Measurements from ENCODE around the gene CDH5. TPM values are rescaled to one million over a fixed set of nuclear protein-coding genes. Genes with fewer than 3 reads are reported as not detected.

CDH5 gene
- total and polyA plus RNA-seq, 4 donors, result 5.5 to 21.9 (median 17.5) TPM

- H3K36me3 ChIP-seq (ENCODE audit: control insufficient read depth in 4 of 4, insufficient read depth in 3 of 4, low read depth in 1 of 4, low read length in 3 of 4), result no peaks in the 10 kb centered on the region
- H3K27ac ChIP-seq (ENCODE audit: low read depth in 1 of 2, low read length in 2 of 2), result no peak overlapping the region
- 65% methylated on average over 9 of the region's 9 CpGs for WGBS
- peaks cover 0 to 6% (median under 1%) of the 10 kb centered on the region in 4 donors for H3K9me3 ChIP-seq (ENCODE audit: control insufficient read depth in 4 of 4, low read length in 3 of 4)
- H3K9ac ChIP-seq (ENCODE audit: low read depth in 1 of 2, low read length in 2 of 2), result no peak overlapping the region
- TF ChIP-seq ATF3 (IDR thresholded peaks at IDR 0.05) (no peak), RAD21 (IDR thresholded peaks at IDR 0.05) (peak in 1 of 2 donors; percentile 16), FOXA1 (IDR thresholded peaks at IDR 0.05) (no peak), HNF4A (conservative IDR thresholded peaks at IDR 0.05) (no peak), FOXA2 (IDR thresholded peaks at IDR 0.05) (no peak)
- TF ChIP-seq, protein P1, sequence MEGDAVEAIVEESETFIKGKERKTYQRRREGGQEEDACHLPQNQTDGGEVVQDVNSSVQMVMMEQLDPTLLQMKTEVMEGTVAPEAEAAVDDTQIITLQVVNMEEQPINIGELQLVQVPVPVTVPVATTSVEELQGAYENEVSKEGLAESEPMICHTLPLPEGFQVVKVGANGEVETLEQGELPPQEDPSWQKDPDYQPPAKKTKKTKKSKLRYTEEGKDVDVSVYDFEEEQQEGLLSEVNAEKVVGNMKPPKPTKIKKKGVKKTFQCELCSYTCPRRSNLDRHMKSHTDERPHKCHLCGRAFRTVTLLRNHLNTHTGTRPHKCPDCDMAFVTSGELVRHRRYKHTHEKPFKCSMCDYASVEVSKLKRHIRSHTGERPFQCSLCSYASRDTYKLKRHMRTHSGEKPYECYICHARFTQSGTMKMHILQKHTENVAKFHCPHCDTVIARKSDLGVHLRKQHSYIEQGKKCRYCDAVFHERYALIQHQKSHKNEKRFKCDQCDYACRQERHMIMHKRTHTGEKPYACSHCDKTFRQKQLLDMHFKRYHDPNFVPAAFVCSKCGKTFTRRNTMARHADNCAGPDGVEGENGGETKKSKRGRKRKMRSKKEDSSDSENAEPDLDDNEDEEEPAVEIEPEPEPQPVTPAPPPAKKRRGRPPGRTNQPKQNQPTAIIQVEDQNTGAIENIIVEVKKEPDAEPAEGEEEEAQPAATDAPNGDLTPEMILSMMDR (IDR thresholded peaks at IDR 0.05; ENCODE audit: low read depth, low read length, missing input control), result peak; percentile 26
- H3K4me3 ChIP-seq (ENCODE audit: low read depth in 1 of 3, low read length in 3 of 3), result no peak overlapping the region
- H3K27me3 ChIP-seq (ENCODE audit: control insufficient read depth in 4 of 4, insufficient read depth in 4 of 4, low read length in 3 of 4), result no peaks in the 10 kb centered on the region
- H3K4me1 ChIP-seq (ENCODE audit: control insufficient read depth in 4 of 4, insufficient read depth in 4 of 4, low read length in 3 of 4), result no peaks in the 10 kb centered on the region
- DNase-seq (ENCODE audit: low spot score), result no peak
Measured at GRCh38 chr16:66342294-66342900, 24.1 kb upstream of the CDH5 start.

GRCh38 chr16:66344533-66345145 lies 21.9 kb upstream of the CDH5 start:
- Histone ChIP-seq H3K27ac (ENCODE audit: low read depth in 1 of 2, low read length in 2 of 2) (no peak overlapping the region), H3K27me3 (ENCODE audit: control insufficient read depth in 4 of 4, insufficient read depth in 4 of 4, low read length in 3 of 4) (no peaks in the 10 kb centered on the region), H3K4me3 (ENCODE audit: low read depth in 1 of 3, low read length in 3 of 3) (no peak overlapping the region), H3K9me3 (ENCODE audit: control insufficient read depth in 4 of 4, low read length in 3 of 4) (no peaks in the 10 kb centered on the region), H3K36me3 (ENCODE audit: control insufficient read depth in 4 of 4, insufficient read depth in 3 of 4, low read depth in 1 of 4, low read length in 3 of 4) (no peaks in the 10 kb centered on the region), H3K4me1 (ENCODE audit: control insufficient read depth in 4 of 4, insufficient read depth in 4 of 4, low read length in 3 of 4) (no peaks in the 10 kb centered on the region), H3K9ac (ENCODE audit: low read depth in 1 of 2, low read length in 2 of 2) (no peak overlapping the region)
- TF ChIP-seq REST (IDR thresholded peaks at IDR 0.05) (no peak), SP1 (IDR thresholded peaks at IDR 0.05) (no peak), TAF1 (conservative IDR thresholded peaks at IDR 0.05) (no peak), HNF4G (IDR thresholded peaks at IDR 0.05) (no peak), ATF3 (IDR thresholded peaks at IDR 0.05) (no peak), RXRA (IDR thresholded peaks at IDR 0.05) (no peak), RAD21 (IDR thresholded peaks at IDR 0.05) (peak; percentile 57 to 62), HNF4A (conservative IDR thresholded peaks at IDR 0.05) (no peak), FOXA1 (IDR thresholded peaks at IDR 0.05) (no peak), EGR1 (IDR thresholded peaks at IDR 0.05; ENCODE audit: low read depth in 2 of 2) (no peak), YY1 (IDR thresholded peaks at IDR 0.05) (no peak), JUND (IDR thresholded peaks at IDR 0.05) (no peak)
- TF ChIP-seq, protein P1 (IDR thresholded peaks at IDR 0.05; ENCODE audit: low read depth, low read length, missing input control), result peak; percentile 67
- TF ChIP-seq, protein P2, sequence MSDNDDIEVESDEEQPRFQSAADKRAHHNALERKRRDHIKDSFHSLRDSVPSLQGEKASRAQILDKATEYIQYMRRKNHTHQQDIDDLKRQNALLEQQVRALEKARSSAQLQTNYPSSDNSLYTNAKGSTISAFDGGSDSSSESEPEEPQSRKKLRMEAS (IDR thresholded peaks at IDR 0.05), result no peak
- DNase-seq (ENCODE audit: low spot score), result no peak
- 57% methylated on average over 14 of the region's 14 CpGs for WGBS
